Lower leg skin (tissue), 3 donors: Measurements from ENCODE around the gene AK2.

Source experiments
- CTCF ChIP-seq, 3 donors: fragments of 450-650 bp; IDR thresholded peaks; one replicate each; pipeline ENCODE4 v1.5.1; 2016; ENCODE audit warnings: antibody characterized with exemption in 3 of 3, mild to moderate bottlenecking in 3 of 3, moderate library complexity in 2 of 3
- POLR2A ChIP-seq, 2 donors: fragments of 450-650 bp; IDR thresholded peaks; one replicate each; pipeline ENCODE4 v1.6.1; 2016 to 2017; ENCODE audit warnings: antibody characterized with exemption in 2 of 2, mild to moderate bottlenecking in 1 of 2, moderate library complexity in 1 of 2

GRCh38 chr1:33078030-33078591 lies 41.4 kb upstream of the AK2 start:
- TF ChIP-seq CTCF (IDR thresholded peaks at IDR 0.05) (no peak), POLR2A (IDR thresholded peaks at IDR 0.05) (no peak)
